Stomach (tissue), 4 donors: Measurements from ENCODE around the gene OCSTAMP.

ENCODE experiments used
- EP300 ChIP-seq: sonication (generic); formaldehyde crosslinking; IDR thresholded peaks from one replicate; pipeline ENCODE4 v1.6.1; 2017; ENCODE audit warnings: antibody characterized with exemption
- POLR2A ChIP-seq, 4 donors: fragments of 450-650 bp; IDR thresholded peaks; one replicate each; pipeline ENCODE4 v1.6.1; 2016; ENCODE audit warnings: antibody characterized with exemption in 4 of 4, control low read depth in 2 of 4, mild to moderate bottlenecking in 1 of 4, moderate library complexity in 1 of 4
- POLR2AphosphoS5 ChIP-seq, 3 donors: sonication (generic); formaldehyde crosslinking; IDR thresholded peaks; one replicate each; pipeline ENCODE4 v1.6.1; 2016; ENCODE audit warnings: antibody characterized with exemption in 3 of 3
- TF ChIP-seq, protein P1 (sequence below), 7 experiments: fragments of 450-650 bp in 4 of 7; fragments of 200-600 bp in 3 of 7; sonication (generic) in 3 of 7; IDR thresholded peaks; one replicate each; pipeline ENCODE4 v1.5.1; 2016 to 2019; ENCODE audit warnings: antibody characterized with exemption in 7 of 7, control low read depth in 2 of 7, mild to moderate bottlenecking in 1 of 7

DNA sequence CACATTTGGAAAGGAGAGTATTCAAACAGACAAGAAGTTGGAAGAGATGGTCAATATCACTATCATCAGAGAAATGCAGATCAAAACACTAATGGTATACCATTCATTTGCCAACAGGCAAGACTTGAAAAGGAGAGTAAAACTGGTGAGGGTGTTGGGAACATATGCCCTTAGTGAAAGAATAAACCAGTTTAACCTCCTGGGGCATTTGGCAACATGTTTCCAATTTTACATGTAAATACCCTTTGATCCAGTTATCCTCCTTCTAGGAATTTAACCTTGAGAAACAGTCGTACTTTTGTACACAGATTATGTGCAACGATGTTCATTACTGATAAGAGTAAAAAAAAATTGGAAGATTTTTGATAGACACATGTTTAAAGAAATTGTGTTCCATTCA is 34.1 kb upstream of the OCSTAMP start:
- TF ChIP-seq, protein P1, sequence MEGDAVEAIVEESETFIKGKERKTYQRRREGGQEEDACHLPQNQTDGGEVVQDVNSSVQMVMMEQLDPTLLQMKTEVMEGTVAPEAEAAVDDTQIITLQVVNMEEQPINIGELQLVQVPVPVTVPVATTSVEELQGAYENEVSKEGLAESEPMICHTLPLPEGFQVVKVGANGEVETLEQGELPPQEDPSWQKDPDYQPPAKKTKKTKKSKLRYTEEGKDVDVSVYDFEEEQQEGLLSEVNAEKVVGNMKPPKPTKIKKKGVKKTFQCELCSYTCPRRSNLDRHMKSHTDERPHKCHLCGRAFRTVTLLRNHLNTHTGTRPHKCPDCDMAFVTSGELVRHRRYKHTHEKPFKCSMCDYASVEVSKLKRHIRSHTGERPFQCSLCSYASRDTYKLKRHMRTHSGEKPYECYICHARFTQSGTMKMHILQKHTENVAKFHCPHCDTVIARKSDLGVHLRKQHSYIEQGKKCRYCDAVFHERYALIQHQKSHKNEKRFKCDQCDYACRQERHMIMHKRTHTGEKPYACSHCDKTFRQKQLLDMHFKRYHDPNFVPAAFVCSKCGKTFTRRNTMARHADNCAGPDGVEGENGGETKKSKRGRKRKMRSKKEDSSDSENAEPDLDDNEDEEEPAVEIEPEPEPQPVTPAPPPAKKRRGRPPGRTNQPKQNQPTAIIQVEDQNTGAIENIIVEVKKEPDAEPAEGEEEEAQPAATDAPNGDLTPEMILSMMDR (IDR thresholded peaks at IDR 0.05), result no peak
- TF ChIP-seq POLR2AphosphoS5 (IDR thresholded peaks at IDR 0.05) (no peak), EP300 (no peak), POLR2A (IDR thresholded peaks at IDR 0.05) (no peak)
